D341Med (cell line): ENCODE measurements around the gene NELL1.
A peak's percentile ranks its signal among the peaks of the same experiment; 100 is the strongest.

Source experiments
- DNase-seq: peaks from one replicate; pipeline ENCODE4 v3.0.0; 2012; ENCODE audit warnings: low spot score

Gene NELL1

DNA sequence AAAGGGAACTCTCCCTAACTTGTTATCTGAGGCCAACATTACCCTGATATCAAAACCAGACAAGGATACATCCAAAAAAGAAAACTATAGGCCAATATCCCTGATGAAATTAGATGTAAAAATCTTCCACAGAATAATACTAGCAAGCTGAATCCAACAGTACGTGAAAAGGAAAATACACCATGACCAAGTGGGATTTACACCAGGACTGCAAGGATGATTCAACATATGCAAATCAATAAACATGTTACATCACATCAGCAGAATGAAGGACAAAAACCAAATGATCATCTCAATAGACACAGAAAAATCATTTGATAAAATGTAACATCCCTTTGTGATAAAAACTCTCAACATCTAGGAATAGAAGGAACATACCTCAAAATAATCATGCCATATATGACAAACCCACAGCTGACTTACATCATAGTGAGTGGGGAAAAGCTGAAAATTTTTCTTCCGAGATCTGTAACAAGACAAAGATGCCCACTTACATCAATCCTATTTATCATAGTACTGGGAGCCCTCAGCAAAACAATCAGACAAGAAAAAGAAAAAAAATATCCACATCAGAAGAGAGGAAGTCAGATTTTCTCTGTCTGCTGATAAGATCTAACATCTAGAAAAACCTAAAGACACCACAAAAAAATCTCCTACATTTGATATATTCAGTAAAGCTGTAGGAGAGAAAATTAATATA, 820.2 kb downstream of the NELL1 start:
- no peak for DNase-seq

DNA sequence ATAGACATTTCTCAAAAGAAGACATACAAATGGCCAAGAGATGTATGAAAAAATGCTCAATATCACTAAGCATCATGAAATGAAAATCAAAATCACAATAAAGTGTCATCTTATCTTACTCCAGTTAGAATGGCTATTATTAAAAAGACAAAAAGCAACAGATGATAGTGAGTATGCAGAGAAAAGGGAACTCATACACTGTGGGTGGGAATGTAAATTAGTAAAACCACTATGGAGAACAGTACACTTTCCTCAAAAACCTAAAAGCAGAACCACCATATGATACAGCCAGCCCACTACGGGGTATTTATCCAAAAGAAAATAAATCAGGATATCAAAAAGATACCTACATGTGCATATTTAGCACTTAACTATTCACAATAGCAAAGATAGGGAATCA, 823.5 kb downstream of the NELL1 start:
- no peak for DNase-seq

GRCh38 chr11:21494946-21495345, 825.6 kb downstream of the NELL1 start:
- DNase-seq: no peak

GRCh38 chr11:21495879-21496278, 826.5 kb downstream of the NELL1 start:
- DNase-seq: no peak

DNA sequence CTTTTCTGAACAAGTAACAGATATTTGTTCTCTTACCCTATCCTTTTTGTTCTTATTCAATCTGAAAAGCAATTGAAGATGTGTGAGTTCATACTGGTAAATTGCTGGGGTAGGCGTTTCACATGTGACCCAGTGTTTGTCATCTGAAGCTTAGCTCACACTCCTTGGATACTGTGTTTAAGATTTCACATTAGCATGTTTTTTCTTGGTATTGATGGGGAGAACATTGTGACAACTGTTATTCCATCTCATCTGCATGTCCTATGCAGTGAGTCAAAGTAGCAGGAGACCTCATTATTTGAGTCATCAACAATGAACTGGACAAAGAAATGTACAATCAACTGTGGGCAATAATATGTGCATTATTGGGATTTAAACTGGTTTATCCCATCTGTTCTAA, 831.9 kb downstream of the NELL1 start:
- DNase-seq: no peak

DNA sequence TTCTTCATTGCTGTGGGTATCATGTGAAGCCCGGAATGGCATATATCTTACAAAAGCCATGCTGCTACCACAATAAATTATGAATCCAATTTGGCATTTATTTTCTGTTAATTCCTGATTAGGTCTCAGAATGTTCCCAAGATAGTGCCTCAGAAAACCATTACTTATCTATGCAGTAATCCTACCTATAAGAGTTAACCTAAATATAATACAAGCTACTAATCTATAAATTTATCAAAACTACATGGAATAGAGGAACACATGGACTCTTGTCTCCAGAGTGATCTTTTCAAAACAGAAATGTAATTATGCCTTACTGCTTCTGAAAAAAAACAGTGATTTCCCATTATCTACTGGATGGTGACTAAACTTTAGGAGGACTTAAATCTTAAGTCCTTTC, 835.7 kb downstream of the NELL1 start:
- DNase-seq: no peak

GRCh38 chr11:21511835-21512440, 842.6 kb downstream of the NELL1 start:
- DNase-seq: peak; percentile 72

- DNase-seq: peak; percentile 57
Measured at GRCh38 chr11:21514316-21514715, 844.9 kb downstream of the NELL1 start.

DNA sequence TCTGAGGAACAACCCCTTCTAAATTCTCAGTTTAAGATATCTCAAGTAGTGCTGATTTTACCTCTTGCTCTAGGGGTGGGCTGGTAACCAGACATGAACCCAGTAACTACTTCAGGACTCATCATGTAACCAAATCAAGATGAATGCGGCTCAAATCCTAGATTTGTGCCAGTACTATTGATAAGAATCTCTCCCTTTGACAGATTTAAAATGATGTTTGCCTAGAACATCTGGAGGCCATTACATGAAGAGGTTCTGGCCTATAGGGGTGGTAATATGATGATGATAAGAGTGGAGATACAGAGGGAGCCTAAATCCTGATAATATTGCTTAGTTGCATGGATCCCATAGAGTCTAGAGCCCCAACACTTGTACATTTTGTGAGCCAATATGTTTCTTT, 850.9 kb downstream of the NELL1 start:
- DNase-seq: no peak

DNA sequence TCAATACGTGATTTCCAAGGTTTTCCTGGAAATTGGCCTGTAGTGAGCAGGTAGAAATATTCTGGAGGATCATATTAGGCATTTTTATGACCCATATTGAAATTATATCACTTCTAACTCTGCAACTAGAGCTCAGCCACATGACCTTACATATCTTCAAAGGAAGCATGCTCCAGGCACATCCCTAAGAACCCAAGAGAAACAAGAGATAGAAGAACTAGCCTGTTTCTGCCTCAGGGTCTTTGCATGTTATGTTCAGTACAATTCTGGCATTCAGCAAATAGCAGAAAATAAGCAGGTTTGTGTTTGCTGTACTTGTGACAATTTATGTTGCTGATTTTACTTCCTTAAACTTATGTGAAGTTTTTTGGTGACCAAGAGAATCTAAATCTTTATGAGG, 859.8 kb downstream of the NELL1 start:
- DNase-seq: no peak

DNA sequence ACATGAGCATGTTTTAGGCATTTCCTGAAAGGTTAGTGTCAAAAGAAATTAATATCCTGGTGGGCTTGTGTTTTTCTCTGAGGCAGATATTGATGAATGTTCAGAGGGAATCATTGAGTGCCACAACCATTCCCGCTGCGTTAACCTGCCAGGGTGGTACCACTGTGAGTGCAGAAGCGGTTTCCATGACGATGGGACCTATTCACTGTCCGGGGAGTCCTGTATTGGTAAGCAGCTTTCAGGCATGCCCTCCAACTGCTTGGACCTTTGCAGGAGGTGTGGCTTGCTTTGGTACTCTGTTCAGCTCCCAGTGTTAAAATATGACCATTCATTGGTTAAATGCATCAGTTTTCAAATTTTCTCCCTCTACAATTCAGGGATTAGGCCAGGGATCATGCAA, 864.9 kb downstream of the NELL1 start:
- no peak for DNase-seq

DNA sequence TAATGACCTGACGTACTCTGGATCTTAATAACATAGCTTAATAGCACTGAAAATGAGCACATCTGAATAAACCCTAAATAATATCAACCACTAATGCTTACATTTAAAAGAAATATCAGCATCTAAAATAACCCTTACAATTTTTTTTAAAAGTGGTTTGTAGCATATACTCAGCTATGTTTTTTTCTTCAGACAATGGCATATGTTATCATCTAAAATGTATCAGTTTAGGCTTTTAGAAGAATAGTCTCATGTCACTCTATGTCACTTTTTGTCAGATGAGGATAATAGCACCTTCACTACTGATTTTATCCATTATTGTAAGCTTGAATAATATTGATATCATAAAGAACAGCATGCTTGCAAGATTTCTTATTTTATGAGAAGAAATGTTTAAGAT, 868.6 kb downstream of the NELL1 start:
- no peak for DNase-seq

DNA sequence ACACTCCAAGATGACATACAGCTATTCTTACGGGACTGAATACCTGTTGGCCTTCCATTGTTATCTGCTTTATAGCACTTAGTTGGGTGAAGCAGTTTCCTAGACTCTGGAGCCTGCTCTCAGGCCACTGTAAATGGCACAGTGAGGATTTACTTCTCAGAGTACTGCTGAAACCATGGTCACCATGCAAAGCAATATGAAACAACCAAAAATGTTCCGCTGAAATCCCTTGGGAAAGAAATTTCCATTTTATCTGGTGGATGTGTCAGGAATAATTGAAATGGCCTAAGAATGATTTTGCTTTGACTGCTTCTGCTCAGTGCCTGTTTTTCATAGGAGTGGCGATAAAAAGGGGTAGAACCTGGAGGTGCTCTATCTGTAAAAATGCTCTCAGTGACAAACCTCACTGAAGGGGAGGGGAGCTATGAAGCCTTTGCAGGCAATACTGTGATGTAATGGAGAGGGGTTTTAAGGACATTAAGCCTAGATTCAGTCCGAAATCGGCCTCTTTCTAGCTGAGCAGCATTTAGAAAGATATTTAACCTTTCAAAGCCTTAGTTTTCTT, 871.9 kb downstream of the NELL1 start:
- DNase-seq: no peak

DNA sequence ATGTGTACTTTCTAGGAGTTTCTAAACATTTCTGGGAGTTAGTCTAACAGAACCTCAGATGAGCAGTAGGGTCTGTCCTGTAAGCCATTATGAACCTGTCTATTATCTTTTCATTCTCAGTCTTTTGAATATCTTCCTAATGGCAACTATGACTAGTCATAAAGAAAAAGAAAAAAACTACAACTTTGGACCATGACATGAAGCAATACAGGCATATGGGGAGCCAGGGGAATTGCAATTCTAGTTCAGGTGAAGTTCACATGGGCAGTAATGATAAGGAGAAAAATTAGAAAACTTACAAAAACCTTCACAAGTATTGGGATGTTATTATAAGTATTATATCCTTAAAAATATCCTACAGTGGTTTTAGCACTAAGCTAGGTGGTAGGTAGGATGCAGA, 874.5 kb downstream of the NELL1 start:
- DNase-seq: no peak

DNA sequence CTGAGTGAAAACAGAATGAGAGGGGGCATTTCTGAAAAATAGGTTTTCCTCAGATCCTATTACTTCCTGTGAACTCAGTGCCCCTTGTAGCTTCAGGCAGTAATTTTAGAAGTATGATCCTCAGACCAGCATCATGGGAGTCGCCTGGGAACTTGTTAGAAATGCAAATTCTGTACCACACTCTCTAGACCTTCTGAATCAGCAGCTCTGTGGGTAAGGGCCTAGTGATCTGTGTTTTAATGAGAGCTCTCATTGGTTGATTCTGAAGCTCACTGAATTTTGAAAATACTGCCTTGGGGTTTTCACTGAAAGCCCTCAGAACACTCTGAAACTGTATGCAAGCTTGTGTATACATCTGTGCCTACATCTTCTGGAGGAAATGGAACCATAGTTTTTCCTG, 876.3 kb downstream of the NELL1 start:
- no peak for DNase-seq

- no peak for DNase-seq
Measured at GRCh38 chr11:21546703-21547102, 877.3 kb downstream of the NELL1 start.

- DNase-seq: no peak
Measured at GRCh38 chr11:21552911-21553310, 883.5 kb downstream of the NELL1 start.

DNA sequence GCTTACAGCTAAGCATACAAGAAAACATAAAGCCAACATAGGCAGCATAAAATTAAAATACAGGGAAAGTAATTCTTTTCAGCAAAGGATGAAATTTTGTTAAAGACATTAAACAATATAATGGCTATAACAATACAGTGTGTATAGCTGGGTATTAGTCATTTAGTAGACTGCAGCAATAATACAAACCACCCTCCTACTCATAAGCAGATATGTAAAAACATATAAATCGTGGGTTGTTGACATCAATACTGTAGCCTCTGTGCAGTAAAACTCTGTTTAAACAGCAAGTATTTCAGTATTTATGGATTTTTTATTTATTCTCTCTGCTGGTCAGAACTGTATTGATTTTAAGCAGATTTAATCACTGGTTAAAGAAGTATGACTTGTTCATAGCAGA, 884.4 kb downstream of the NELL1 start:
- no peak for DNase-seq

DNA sequence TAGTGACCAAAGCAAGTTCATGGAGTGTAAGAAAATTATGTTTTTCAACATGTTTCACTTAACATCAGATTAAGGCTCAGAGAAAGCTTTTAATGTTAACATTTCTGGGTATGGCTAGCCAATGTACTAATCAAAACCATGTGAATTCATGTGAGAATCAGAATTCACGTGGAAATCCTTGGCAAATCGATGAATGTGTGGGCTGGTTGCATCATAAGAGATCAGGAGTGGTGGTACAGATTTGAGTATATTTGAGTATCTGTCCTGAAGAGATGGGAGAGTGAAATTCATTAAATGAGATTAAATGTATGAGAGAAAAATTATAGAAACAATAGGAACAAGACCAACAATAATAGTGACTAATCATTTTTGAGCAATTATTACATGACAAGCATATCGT, 884.9 kb downstream of the NELL1 start:
- no peak for DNase-seq

DNA sequence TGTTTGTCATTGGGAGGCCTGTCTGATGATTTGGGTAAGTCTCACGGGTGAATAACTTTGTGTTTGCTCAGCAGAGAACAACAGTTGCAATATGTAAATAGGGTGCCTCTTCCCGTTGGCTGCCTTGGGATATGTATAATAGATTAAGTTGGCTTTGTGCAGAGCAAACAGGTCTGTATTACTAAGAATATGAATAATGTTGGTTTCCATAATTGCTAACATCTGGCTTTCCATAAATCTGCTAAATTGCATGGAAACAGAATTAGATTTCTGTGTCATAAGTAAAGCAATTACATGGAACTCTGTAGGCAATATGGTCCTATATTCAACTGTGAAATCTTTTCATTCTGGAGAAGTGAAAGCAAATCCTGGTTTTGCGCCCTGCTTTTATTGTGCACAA, 887.5 kb downstream of the NELL1 start:
- no peak for DNase-seq

DNA sequence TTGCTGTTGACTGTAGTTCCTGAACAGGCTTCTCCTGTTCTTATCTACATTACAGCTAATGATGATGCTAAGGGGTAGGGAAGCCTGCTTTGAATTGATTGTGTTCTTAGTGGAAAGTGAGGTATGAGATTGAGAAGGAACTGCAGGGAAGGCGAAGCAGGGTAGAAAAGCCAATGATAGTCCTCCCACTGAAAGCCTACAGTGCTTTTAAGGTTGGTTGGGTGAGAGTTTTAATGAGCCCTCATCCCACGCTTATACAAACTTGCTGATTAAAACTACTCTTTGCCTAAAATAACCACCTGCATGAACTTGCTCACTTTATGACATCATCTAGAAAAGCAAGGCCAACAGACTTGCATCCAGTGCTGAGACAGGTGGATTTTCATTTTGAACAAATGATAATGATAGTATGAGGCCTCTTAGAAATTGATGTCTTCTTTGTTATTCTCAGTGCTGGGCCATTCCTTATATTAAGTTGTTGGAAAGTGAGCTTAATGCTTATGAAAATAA, 891.1 kb downstream of the NELL1 start:
- DNase-seq: no peak

- no peak for DNase-seq
Measured at GRCh38 chr11:21561581-21561980, 892.2 kb downstream of the NELL1 start.

GRCh38 chr11:21564095-21564494, 894.7 kb downstream of the NELL1 start:
- DNase-seq: no peak
